Peyer's patch (tissue), 4 donors: ENCODE measurements around the gene DPEP2.
"Not testable (repeated sequence)": the region's sequence is repeated elsewhere in the genome, so short reads cannot be mapped to it uniquely, and the experiment has no call there.

Experiments used
- POLR2A ChIP-seq, 2 donors: fragments of 450-650 bp; IDR thresholded peaks; one replicate each; pipeline ENCODE4 v1.5.1; 2017; ENCODE audit warnings: antibody characterized with exemption in 2 of 2, mild to moderate bottlenecking in 2 of 2, moderate library complexity in 2 of 2
- TF ChIP-seq, protein P1 (sequence below), 6 experiments: fragments of 450-650 bp in 4 of 6; fragments of 200-600 bp in 2 of 6; sonication (generic) in 1 of 6; IDR thresholded peaks; one replicate each; pipeline ENCODE4 v1.5.1; 2017 to 2019; ENCODE audit warnings: antibody characterized with exemption in 6 of 6, mild to moderate bottlenecking in 3 of 6, moderate library complexity in 1 of 6

GRCh38 chr16:67994040-67994408, 5.3 kb downstream of the DPEP2 start:
- not testable (repeated sequence) for TF ChIP-seq POLR2A (IDR thresholded peaks at IDR 0.05)
- TF ChIP-seq, protein P1, sequence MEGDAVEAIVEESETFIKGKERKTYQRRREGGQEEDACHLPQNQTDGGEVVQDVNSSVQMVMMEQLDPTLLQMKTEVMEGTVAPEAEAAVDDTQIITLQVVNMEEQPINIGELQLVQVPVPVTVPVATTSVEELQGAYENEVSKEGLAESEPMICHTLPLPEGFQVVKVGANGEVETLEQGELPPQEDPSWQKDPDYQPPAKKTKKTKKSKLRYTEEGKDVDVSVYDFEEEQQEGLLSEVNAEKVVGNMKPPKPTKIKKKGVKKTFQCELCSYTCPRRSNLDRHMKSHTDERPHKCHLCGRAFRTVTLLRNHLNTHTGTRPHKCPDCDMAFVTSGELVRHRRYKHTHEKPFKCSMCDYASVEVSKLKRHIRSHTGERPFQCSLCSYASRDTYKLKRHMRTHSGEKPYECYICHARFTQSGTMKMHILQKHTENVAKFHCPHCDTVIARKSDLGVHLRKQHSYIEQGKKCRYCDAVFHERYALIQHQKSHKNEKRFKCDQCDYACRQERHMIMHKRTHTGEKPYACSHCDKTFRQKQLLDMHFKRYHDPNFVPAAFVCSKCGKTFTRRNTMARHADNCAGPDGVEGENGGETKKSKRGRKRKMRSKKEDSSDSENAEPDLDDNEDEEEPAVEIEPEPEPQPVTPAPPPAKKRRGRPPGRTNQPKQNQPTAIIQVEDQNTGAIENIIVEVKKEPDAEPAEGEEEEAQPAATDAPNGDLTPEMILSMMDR (IDR thresholded peaks at IDR 0.05) = not testable (repeated sequence)
